ENCODE measurements around the gene TWIST1. TPM values are rescaled to one million over a fixed set of nuclear protein-coding genes. Genes with fewer than 3 reads are reported as not detected.

Gene TWIST1
- total RNA-seq, 1 experiment from 2014 or later = not detected

- BruUV-seq (replicated peaks) = no TSS peak
- intact Hi-C loops (cut with micrococcal nuclease; ENCODE audit: unreplicated experiment) = no loop called here
- Histone ChIP-seq H3K36me3 (ENCODE audit: control insufficient read depth, insufficient read depth, low read length) (no peaks in the 10 kb centered on the region), H3K9me3 (ENCODE audit: control insufficient read depth, insufficient read depth, low read depth, low read length) (no peaks in the 10 kb centered on the region), H3K4me1 (ENCODE audit: control insufficient read depth, insufficient read depth, low read length) (no peaks in the 10 kb centered on the region), H3K27me3 (ENCODE audit: control insufficient read depth, insufficient read depth, low read length) (no peaks in the 10 kb centered on the region), H3K4me3 (ENCODE audit: low read depth in 2 of 2, low read length in 2 of 2) (no peak overlapping the region), H3K27ac (ENCODE audit: low read length) (no peak overlapping the region)
- CTCF ChIA-PET = no interaction called here
- in situ Hi-C loops (cut with HindIII; ENCODE audit: low pct_unique_long_range_greater_than_20kb, low sequenced_read_pairs) = no loop called here
- no peak for ATAC-seq
- TF ChIP-seq TCF7L2 (IDR thresholded peaks at IDR 0.05; ENCODE audit: low read depth, low read length) (no peak), POLR2AphosphoS5 (IDR thresholded peaks at IDR 0.05; ENCODE audit: low read depth, low read length) (no peak), SIN3A (IDR thresholded peaks at IDR 0.05; ENCODE audit: borderline replicate concordance, insufficient read depth, low read depth, low read length) (no peak), CTCF (IDR thresholded peaks at IDR 0.05) (no peak)
- TF ChIP-seq, protein P1, sequence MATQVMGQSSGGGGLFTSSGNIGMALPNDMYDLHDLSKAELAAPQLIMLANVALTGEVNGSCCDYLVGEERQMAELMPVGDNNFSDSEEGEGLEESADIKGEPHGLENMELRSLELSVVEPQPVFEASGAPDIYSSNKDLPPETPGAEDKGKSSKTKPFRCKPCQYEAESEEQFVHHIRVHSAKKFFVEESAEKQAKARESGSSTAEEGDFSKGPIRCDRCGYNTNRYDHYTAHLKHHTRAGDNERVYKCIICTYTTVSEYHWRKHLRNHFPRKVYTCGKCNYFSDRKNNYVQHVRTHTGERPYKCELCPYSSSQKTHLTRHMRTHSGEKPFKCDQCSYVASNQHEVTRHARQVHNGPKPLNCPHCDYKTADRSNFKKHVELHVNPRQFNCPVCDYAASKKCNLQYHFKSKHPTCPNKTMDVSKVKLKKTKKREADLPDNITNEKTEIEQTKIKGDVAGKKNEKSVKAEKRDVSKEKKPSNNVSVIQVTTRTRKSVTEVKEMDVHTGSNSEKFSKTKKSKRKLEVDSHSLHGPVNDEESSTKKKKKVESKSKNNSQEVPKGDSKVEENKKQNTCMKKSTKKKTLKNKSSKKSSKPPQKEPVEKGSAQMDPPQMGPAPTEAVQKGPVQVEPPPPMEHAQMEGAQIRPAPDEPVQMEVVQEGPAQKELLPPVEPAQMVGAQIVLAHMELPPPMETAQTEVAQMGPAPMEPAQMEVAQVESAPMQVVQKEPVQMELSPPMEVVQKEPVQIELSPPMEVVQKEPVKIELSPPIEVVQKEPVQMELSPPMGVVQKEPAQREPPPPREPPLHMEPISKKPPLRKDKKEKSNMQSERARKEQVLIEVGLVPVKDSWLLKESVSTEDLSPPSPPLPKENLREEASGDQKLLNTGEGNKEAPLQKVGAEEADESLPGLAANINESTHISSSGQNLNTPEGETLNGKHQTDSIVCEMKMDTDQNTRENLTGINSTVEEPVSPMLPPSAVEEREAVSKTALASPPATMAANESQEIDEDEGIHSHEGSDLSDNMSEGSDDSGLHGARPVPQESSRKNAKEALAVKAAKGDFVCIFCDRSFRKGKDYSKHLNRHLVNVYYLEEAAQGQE (IDR thresholded peaks at IDR 0.05; ENCODE audit: insufficient read depth in 1 of 2, low read depth in 2 of 2, low read length in 1 of 2) = no peak
- DNase-seq (ENCODE audit: low read depth, low spot score) = no peak
- POLR2A ChIA-PET = no interaction called here
These were observed 25.8 kb downstream of the TWIST1 start for GRCh38 chr7:19091550-19092200.

DNA sequence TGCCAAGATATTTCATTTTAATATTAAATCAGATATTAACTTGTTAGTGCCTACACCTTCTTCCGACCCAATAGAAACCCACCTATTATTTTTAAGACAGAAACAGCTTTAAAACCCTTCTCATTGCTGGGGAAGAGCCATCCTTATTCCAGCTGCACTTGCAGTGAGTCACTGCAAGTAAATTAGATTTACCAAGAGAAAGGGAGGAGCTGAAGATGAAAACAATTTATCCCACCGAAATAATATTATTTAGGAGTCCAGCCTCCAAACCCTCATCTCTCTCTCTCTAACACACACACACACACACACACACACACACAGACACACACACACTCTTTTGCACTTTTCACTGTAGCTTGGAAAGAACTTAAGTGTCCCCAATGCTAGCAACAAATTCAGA is 26.9 kb downstream of the TWIST1 start:
- CTCF ChIA-PET = interaction anchor here (0.5 kb wide), 1 partner anchor 145 kb away, joined by 3 read pairs; no protein-coding TSS in a partner anchor
- DNase-seq (ENCODE audit: low read depth, low spot score) = no peak

More for the DNA sequence above, 26.9 kb downstream of the TWIST1 start:
- no TSS peak for BruUV-seq (replicated peaks)
- H3K27me3 ChIP-seq (ENCODE audit: control insufficient read depth, insufficient read depth, low read length) = no peaks in the 10 kb centered on the region
- H3K9me3 ChIP-seq (ENCODE audit: control insufficient read depth, insufficient read depth, low read depth, low read length) = 0 out of 2 replicates have a peak, but pooled peaks cover 5% of the 10 kb centered on the region
- TF ChIP-seq SIN3A (IDR thresholded peaks at IDR 0.05; ENCODE audit: borderline replicate concordance, insufficient read depth, low read depth, low read length) (no peak), TCF7L2 (IDR thresholded peaks at IDR 0.05; ENCODE audit: low read depth, low read length) (no peak), CTCF (IDR thresholded peaks at IDR 0.05) (no peak), POLR2AphosphoS5 (IDR thresholded peaks at IDR 0.05; ENCODE audit: low read depth, low read length) (no peak)
- TF ChIP-seq, protein P1 (IDR thresholded peaks at IDR 0.05; ENCODE audit: insufficient read depth in 1 of 2, low read depth in 2 of 2, low read length in 1 of 2) = no peak
- in situ Hi-C loops (cut with HindIII; ENCODE audit: low pct_unique_long_range_greater_than_20kb, low sequenced_read_pairs) (no loop called here), intact Hi-C loops (cut with micrococcal nuclease; ENCODE audit: unreplicated experiment) (no loop called here)
- POLR2A ChIA-PET = interaction anchor here (0.6 kb wide), 1 partner anchor 1242 kb away, joined by 3 read pairs; no protein-coding TSS in a partner anchor
- H3K36me3 ChIP-seq (ENCODE audit: control insufficient read depth, insufficient read depth, low read length) = no peaks in the 10 kb centered on the region
- no peak overlapping the region for H3K4me3 ChIP-seq (ENCODE audit: low read depth in 2 of 2, low read length in 2 of 2)
- no peaks in the 10 kb centered on the region for H3K4me1 ChIP-seq (ENCODE audit: control insufficient read depth, insufficient read depth, low read length)
- no peak for ATAC-seq
- H3K27ac ChIP-seq (ENCODE audit: low read length) = no peak overlapping the region
